HG02870 (cell line): ENCODE results near the gene CUL3.

Experiments
- ATAC-seq: cut with Tn5 transposase; IDR thresholded peaks from one replicate; pipeline ENCODE4 v1.9.1; 2021; ENCODE audit warnings: mild to moderate bottlenecking, moderate library complexity; ENCODE audit not compliant: unreplicated experiment

CUL3 gene

DNA sequence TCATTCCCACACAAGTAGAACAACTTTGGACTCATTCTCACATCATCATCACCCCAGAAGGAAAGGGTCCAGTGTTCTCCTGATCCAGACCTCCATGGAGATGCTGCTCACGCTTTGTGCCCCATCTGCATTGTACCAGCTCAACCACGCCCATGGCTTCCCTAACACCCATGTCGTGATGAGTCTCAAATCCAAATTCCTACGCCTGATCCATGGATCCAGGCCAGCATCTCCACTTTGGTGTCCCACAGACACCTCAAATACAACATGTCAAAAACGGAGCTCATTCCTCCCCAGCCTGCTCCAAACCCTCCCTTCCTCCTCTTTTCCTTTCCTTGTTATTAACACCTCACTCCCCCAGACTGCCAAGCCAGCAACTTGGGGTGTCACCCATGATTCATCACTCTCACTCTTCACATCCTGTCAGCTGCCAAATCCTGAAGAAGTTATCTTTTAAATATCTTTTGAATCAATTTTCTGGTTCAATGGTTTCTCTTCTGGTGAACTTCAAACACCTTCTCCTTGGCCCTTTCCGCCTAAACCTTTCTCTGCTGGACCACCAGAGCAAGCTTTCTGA lies 153.1 kb downstream of the CUL3 start:
- ATAC-seq, result no peak

DNA sequence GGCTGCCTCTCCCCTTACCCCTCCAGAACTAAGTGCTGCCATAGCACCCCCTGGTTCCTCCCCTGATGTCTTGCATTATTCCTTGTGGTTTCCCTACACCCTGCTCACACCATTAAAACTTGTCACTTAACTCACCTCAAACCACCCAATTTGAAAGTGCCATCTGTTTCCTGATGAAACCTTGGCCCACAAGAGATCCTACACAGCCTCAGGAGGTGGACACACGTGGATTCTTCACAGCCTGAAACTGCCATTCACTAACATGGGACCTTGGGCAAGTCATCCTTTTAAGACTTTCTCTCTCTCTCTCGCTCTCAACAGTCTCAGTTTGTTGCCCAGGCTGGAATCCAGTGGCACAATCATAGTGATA lies 155.7 kb downstream of the CUL3 start:
- no peak for ATAC-seq

DNA sequence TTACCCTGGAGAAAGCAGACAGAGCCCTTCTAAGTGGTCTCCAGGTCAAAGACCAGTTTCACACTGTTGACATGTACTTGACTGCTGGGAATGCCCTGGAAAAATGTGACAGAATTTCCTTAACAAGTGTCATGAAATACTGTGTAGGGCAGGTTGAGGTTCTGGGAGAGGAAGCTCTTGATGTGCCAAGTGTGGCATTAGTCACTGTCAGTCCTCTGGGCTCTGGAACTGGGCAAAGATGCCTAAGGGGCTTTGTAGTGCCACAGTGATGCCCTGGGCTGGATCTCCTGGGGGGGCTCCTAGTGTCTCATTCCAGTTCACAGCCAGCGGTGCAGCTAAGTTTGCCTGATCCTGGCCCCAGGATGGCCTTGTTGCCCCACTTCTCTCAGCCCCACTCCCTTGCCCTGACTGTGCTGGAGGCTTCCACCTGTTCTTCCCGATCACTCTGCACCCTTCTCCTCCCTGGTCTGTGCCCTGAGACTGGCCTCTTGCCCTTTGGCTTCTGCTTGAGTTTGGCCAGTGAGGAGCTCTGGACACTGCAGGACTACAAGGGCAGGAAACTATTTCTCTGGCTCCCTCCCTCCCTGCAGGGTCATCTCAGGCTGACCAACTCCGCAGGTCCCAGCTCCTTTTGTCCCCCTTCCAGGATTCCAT lies 156.2 kb downstream of the CUL3 start:
- no peak for ATAC-seq

GRCh38 chr2:224427471-224427870 lies 157.7 kb downstream of the CUL3 start:
- ATAC-seq, result no peak

DNA sequence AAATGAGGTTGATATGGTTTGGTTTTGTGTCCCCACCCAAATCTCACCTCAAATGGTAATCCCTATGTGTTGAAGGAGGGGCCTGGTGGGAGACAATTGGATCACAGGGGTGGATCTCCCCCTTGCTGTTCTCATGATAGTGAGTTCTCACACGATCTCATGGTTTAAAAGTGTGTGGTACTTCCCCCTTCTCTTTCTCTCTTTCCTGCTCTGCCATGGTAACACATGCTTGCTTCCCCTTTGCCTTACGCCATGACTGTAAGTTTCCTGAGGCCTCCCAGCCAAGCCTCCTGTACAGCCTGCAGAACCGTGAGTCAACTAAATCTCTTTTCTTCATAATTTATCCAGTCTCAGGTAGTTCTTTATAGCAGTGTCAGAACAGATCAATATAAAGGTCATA lies 158.5 kb downstream of the CUL3 start:
- ATAC-seq, result no peak

DNA sequence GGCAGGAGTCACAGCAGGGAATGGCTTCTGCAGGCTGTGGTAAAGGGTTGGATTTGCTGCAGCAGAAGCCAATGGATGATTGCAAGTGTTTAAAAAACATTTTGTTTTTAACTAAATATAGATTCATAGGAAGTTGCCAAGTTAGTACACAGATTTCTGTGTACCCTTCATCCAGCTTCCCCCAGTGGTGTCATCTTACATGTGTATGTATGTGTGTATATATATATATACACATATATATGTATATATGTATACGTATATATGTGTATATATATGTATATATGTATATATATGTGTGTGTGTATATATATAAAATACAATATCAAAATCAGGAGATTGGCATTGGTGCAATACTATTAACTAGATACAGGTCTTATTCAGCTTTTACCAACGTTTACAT lies 164.1 kb downstream of the CUL3 start:
- ATAC-seq, result no peak
